Measurements from ENCODE around the gene NTM. TPM values are rescaled to one million over a fixed set of nuclear protein-coding genes. Genes with fewer than 3 reads are reported as not detected.

NTM gene
- total and polyA plus RNA-seq, 7 donors, result 0.07 to 1.1 (median 0.22) TPM; not detected in 2

- WGBS, 3 donors, result 65 to 91% (median 77%) methylated on average over 4 of the region's 4 CpGs
- Histone ChIP-seq H3K4me3 (no peak overlapping the region), H3K36me3 (ENCODE audit: insufficient read depth in 1 of 2, low read depth in 1 of 2) (no peaks in the 10 kb centered on the region), H3K27me3 (ENCODE audit: insufficient read depth in 3 of 3, low read length in 2 of 3) (no peaks in the 10 kb centered on the region), H3K9me3 (no peaks in the 10 kb centered on the region), H3K27ac (no peak overlapping the region), H3K4me1 (no peaks in the 10 kb centered on the region)
- ATAC-seq (no peak), DNase-seq (no peak)
- intact Hi-C loops (cut with DNase I), result no loop called here
- TF ChIP-seq, protein P1, sequence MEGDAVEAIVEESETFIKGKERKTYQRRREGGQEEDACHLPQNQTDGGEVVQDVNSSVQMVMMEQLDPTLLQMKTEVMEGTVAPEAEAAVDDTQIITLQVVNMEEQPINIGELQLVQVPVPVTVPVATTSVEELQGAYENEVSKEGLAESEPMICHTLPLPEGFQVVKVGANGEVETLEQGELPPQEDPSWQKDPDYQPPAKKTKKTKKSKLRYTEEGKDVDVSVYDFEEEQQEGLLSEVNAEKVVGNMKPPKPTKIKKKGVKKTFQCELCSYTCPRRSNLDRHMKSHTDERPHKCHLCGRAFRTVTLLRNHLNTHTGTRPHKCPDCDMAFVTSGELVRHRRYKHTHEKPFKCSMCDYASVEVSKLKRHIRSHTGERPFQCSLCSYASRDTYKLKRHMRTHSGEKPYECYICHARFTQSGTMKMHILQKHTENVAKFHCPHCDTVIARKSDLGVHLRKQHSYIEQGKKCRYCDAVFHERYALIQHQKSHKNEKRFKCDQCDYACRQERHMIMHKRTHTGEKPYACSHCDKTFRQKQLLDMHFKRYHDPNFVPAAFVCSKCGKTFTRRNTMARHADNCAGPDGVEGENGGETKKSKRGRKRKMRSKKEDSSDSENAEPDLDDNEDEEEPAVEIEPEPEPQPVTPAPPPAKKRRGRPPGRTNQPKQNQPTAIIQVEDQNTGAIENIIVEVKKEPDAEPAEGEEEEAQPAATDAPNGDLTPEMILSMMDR (IDR thresholded peaks at IDR 0.05), result no peak
Measured at GRCh38 chr11:132285631-132286030, 915.2 kb downstream of the NTM start.

DNA sequence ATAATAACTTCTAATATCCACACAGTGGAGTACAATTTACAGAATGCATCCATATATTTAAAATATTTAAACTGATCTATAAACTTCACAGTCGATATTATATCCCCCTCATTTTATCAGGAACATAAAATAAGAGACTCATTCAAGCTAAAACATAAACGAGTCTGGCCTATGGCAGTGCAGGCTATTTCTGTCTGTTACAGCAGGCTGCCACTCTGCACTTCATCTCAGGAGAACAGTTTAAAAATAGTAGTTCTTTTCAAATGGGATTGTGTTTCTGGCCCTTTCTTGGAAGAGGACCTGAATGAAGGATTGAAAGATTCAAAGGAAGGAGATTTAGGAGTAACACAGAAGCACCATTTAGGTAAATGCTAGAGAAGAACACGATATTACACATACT is 915.7 kb downstream of the NTM start:
- TF ChIP-seq, protein P1 (IDR thresholded peaks at IDR 0.05), result no peak
- Histone ChIP-seq H3K9me3 (no peaks in the 10 kb centered on the region), H3K27me3 (ENCODE audit: insufficient read depth in 3 of 3, low read length in 2 of 3) (no peaks in the 10 kb centered on the region), H3K4me3 (no peak overlapping the region), H3K4me1 (no peaks in the 10 kb centered on the region), H3K36me3 (ENCODE audit: insufficient read depth in 1 of 2, low read depth in 1 of 2) (no peaks in the 10 kb centered on the region), H3K27ac (no peak overlapping the region)
- ATAC-seq (peak in 1 of 4 donors; percentile 84), DNase-seq (no peak)
- intact Hi-C loops (cut with DNase I), result no loop called here
- 40 to 73% (median 54%) methylated on average over 3 of the region's 3 CpGs for WGBS, 3 donors

GRCh38 chr11:132288036-132288435 is 917.6 kb downstream of the NTM start:
- ATAC-seq (peak in 1 of 4 donors; percentile 38), DNase-seq (no peak)

GRCh38 chr11:132289590-132290256 is 919.3 kb downstream of the NTM start:
- 63 to 64% (median 64%) methylated on average over 6 of the region's 6 CpGs for WGBS, 3 donors
- no peak overlapping the region for H3K4me3 ChIP-seq
- H3K4me1 ChIP-seq, result no peaks in the 10 kb centered on the region
- H3K27ac ChIP-seq, result no peak overlapping the region
- no peaks in the 10 kb centered on the region for H3K36me3 ChIP-seq (ENCODE audit: insufficient read depth in 1 of 2, low read depth in 1 of 2)
- no peak for DNase-seq
- no peaks in the 10 kb centered on the region for H3K27me3 ChIP-seq (ENCODE audit: insufficient read depth in 3 of 3, low read length in 2 of 3)
- H3K9me3 ChIP-seq, result no peaks in the 10 kb centered on the region
- intact Hi-C loops (cut with DNase I), result no loop called here
- ATAC-seq, result no peak
- TF ChIP-seq, protein P1 (IDR thresholded peaks at IDR 0.05), result no peak

More at GRCh38 chr11:132288036-132288435, 917.6 kb downstream of the NTM start:
- no peaks in the 10 kb centered on the region for H3K9me3 ChIP-seq
- H3K4me1 ChIP-seq, result no peaks in the 10 kb centered on the region
- H3K27ac ChIP-seq, result no peak overlapping the region
- H3K27me3 ChIP-seq (ENCODE audit: insufficient read depth in 3 of 3, low read length in 2 of 3), result no peaks in the 10 kb centered on the region
- intact Hi-C loops (cut with DNase I), result no loop called here
- no peaks in the 10 kb centered on the region for H3K36me3 ChIP-seq (ENCODE audit: insufficient read depth in 1 of 2, low read depth in 1 of 2)
- 33 to 60% (median 36%) methylated on average over 3 of the region's 3 CpGs for WGBS, 3 donors
- TF ChIP-seq, protein P1 (IDR thresholded peaks at IDR 0.05), result no peak
- no peak overlapping the region for H3K4me3 ChIP-seq

DNA sequence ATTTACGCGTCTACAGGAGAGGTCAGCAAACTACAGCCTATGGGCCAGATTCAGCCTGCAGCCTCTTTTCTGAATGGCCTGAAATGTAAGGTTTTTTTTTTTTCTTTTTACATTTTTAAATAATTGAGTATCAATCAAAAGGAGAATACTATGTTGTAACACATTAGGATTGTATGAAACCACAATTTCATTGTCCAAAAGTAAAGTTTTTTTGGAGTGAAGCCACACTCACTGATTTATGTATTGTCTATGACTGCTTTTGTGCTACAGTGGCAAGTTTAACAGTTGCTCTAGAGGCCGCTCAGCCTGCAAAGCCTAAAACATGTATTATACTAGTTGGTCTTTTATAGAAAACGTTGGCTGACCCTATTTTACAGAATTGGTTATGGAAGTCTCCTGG is 923.2 kb downstream of the NTM start:
- Histone ChIP-seq H3K27ac (no peak overlapping the region), H3K4me3 (no peak overlapping the region), H3K9me3 (no peaks in the 10 kb centered on the region), H3K27me3 (ENCODE audit: insufficient read depth in 3 of 3, low read length in 2 of 3) (no peaks in the 10 kb centered on the region), H3K36me3 (ENCODE audit: insufficient read depth in 1 of 2, low read depth in 1 of 2) (no peaks in the 10 kb centered on the region), H3K4me1 (no peaks in the 10 kb centered on the region)
- TF ChIP-seq, protein P1 (IDR thresholded peaks at IDR 0.05), result no peak
- intact Hi-C loops (cut with DNase I), result no loop called here
- no peak for ATAC-seq
- WGBS, 3 donors, result 71 to 80% (median 75%) methylated on average over 4 of the region's 4 CpGs
- DNase-seq, result no peak

Measured in psoas muscle (tissue), 8 donors.